BJ (cell line): Measurements from ENCODE around the gene GPATCH4. TPM values are rescaled to one million over a fixed set of nuclear protein-coding genes. Genes with fewer than 3 reads are reported as not detected.

Source experiments
- CTCF ChIA-PET: fragments of 350-600 bp; formaldehyde crosslinking; extraction: SDS; loops from one replicate; lab custom pipeline; 2021; ENCODE audit warnings: antibody characterized with exemption, inconsistent platforms; lab: Yijun Ruan, JAX
- POLR2A ChIA-PET: fragments of 300-600 bp; sonication (Branson Sonifier 250); formaldehyde crosslinking; extraction: SDS; loops from one replicate; lab custom pipeline; 2021; ENCODE audit warnings: antibody characterized with exemption; lab: Charles Lee
- DNase-seq: peaks from one replicate; pipeline ENCODE4 v3.0.0-alpha.2; 2011; ENCODE audit warnings: low read depth
- H3K27me3 ChIP-seq: 2 replicates; pipeline ENCODE4 v1.6.0; 2011; ENCODE audit warnings: low read length; ENCODE audit not compliant: control insufficient read depth, insufficient read depth
- H3K36me3 ChIP-seq: 2 replicates; pipeline ENCODE4 v1.5.1; 2011; ENCODE audit warnings: low read length; ENCODE audit not compliant: control insufficient read depth, insufficient read depth
- H3K4me3 ChIP-seq: 2 replicates; pipeline ENCODE4 v1.5.1; 2011; ENCODE audit warnings: low read depth, mild to moderate bottlenecking, control low read depth, low read length
- polyA plus RNA-seq: library from polyadenylated mRNA; depleted of rRNA; stranded (reverse); fragments of >200 nt; gene quantifications from 2 replicates; pipeline ENCODE4 v1.2.3, GENCODE V29; 2011
- TF ChIP-seq, protein P1 (sequence below): IDR thresholded peaks from 2 replicates; pipeline ENCODE4 v1.5.1; 2011; ENCODE audit warnings: low read depth, mild to moderate bottlenecking, control low read depth, inconsistent platforms, low read length, moderate library complexity; ENCODE audit not compliant: insufficient read depth

The GPATCH4 gene
- polyA plus RNA-seq, 1 experiment, result 21.2 TPM

DNA sequence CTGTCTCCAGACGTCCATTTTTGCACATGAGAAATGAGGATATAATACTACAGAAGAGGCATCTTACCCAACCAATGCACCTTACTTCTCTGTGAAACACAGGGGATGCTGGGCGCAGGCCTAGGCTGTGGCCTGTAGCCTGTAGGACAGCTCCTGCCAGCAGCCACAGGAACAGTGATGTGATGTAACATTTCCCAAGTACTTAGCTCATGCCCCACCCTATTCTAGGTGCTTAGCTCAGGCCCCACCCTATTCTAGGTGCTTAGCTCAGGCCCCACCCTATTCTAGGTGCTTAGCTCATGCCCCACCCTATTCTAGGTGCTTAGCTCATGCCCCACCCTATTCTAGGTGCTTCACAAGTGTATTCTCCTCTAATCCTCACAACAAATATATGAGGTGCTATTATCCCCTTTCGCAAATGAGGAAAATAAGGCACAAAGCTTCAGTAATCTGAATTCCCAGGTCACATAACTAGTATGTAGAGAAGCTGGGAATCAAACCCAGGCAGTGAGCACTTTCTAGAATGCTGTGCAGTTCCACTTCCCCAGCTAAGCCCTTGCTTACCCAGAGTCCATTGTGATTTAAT lies 14.3 kb downstream of the GPATCH4 start:
- H3K27me3 ChIP-seq, result 0 out of 2 replicates have a peak, but pooled peaks cover 2% of the 10 kb centered on the region
- H3K36me3 ChIP-seq, result no peaks in the 10 kb centered on the region
- TF ChIP-seq, protein P1, sequence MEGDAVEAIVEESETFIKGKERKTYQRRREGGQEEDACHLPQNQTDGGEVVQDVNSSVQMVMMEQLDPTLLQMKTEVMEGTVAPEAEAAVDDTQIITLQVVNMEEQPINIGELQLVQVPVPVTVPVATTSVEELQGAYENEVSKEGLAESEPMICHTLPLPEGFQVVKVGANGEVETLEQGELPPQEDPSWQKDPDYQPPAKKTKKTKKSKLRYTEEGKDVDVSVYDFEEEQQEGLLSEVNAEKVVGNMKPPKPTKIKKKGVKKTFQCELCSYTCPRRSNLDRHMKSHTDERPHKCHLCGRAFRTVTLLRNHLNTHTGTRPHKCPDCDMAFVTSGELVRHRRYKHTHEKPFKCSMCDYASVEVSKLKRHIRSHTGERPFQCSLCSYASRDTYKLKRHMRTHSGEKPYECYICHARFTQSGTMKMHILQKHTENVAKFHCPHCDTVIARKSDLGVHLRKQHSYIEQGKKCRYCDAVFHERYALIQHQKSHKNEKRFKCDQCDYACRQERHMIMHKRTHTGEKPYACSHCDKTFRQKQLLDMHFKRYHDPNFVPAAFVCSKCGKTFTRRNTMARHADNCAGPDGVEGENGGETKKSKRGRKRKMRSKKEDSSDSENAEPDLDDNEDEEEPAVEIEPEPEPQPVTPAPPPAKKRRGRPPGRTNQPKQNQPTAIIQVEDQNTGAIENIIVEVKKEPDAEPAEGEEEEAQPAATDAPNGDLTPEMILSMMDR, result no peak
- ChIA-PET CTCF (interaction anchor here (0.8 to 2.6 kb wide), 5 partner anchors 16 to 202 kb away, joined by 3 to 14 read pairs (median 6); no protein-coding TSS in a partner anchor), POLR2A (no interaction called here)
- no peak for DNase-seq
- no peak overlapping the region for H3K4me3 ChIP-seq

DNA sequence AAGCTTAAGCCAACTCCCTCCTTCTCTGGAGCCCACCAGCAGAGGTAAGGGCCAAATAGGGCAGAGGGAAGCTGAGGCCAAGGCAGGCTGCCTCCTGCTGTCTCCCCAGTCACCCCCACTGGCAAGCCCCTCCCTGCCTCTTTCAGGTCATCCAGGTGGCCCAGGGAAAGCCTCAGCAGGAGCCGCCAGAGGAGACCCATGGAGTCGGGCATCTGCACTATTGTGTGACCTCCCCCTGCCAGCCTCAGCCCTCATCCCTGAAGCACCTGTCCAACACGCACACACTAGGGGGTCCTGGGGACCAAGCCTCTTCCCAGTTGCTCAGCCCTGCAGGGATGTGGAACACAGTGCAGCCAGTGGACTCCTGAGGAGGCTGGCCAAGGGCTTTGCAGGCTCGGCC lies 15.0 kb downstream of the GPATCH4 start:
- CTCF ChIA-PET, result interaction anchor here (0.8 to 2.6 kb wide), 9 partner anchors 15 to 201 kb away, joined by 3 to 14 read pairs (median 5); no protein-coding TSS in a partner anchor
- TF ChIP-seq, protein P1, result no peak
- no peak for DNase-seq
- no peaks in the 10 kb centered on the region for H3K36me3 ChIP-seq
- no peak overlapping the region for H3K4me3 ChIP-seq
- POLR2A ChIA-PET, result no interaction called here
- H3K27me3 ChIP-seq, result 0 out of 2 replicates have a peak, but pooled peaks cover 2% of the 10 kb centered on the region

DNA sequence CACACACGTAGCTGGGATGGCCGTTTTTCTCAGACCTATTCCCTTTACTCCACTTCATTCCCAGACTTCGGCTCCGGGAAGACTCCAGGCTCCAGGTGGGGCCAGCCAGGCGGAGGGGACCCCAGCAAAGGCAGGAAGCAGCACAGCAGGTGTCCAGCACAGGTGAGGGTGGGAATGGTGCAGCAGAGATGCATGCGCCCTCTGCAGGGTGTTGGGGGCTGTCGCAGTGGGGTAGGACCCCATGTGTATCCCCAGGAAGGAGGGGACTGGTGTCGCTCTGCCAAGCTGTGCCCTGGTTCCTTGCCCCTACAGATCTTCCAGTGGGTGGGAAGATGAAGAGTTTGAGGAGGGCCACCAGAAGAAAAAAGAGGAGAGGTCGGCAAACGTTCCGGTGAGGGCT lies 16.5 kb downstream of the GPATCH4 start:
- ChIA-PET POLR2A (no interaction called here), CTCF (interaction anchor here (0.7 to 2.6 kb wide), 6 partner anchors 14 to 139 kb away, joined by 3 to 14 read pairs (median 4); no protein-coding TSS in a partner anchor)
- DNase-seq, result no peak
- H3K27me3 ChIP-seq, result 0 out of 2 replicates have a peak, but pooled peaks cover 2% of the 10 kb centered on the region
- H3K4me3 ChIP-seq, result no peak overlapping the region
- H3K36me3 ChIP-seq, result no peaks in the 10 kb centered on the region
- TF ChIP-seq, protein P1, result no peak

DNA sequence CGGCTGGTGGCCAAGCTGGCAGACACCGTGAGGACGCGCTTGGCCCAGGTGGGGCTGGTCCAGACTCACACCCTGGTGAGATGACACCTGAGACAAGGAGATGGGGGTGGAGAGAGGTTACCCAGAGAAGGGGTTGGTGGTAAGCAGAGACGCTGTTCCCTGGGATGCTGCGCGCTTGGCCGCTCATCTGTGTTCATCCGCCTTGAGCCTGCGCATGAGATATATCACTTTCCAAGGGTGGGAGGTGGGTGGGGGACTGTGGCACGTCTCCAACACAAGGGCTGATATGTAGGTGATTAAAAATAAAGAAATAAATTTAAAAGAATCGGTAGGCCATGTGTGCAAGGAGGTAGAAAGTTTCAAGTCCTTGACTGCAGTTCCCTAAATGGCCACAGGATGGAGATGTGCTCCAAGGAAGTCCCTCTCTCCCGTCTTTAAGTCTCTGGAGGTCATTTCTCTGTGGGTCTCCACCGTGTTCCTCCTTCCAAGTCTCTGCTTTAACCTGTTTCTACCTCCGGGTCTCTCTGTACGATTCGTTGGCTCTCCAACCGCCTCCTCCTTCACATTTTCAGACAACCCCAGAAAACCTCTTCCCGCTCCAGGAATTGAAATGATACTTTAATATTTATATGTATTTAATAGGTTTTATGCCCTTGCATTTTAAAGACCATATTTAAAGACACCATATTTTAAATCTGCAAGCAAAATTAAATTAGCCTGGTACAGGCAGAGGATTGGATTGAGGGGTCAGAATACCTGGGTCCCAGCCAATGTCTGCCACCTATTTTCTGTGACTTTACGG lies 17.3 kb downstream of the GPATCH4 start:
- H3K4me3 ChIP-seq, result no peak overlapping the region
- TF ChIP-seq, protein P1, result peak; percentile 87
- H3K36me3 ChIP-seq, result no peaks in the 10 kb centered on the region
- H3K27me3 ChIP-seq, result peaks cover 3% of the 10 kb centered on the region; the same call in 1 of the 2 replicates
- no peak for DNase-seq
- POLR2A ChIA-PET, result no interaction called here
- CTCF ChIA-PET, result interaction anchor here (0.7 to 2.6 kb wide), 3 partner anchors 24 to 138 kb away, joined by 3 to 14 read pairs (median 4); no protein-coding TSS in a partner anchor
